Epithelial cell of esophagus (primary cell): Measurements from ENCODE around the gene C2orf92.

Source experiments
- DNase-seq: peaks from one replicate; pipeline ENCODE4 v3.0.0; 2010; ENCODE audit warnings: low read depth
- H3K4me3 ChIP-seq: 2 replicates; pipeline ENCODE4 v1.5.1; 2011; ENCODE audit warnings: mild to moderate bottlenecking, low read length, control low read depth
- CTCF ChIP-seq: IDR thresholded peaks from 2 replicates; pipeline ENCODE4 v1.5.1; 2011; ENCODE audit warnings: low read depth, mild to moderate bottlenecking, low read length, control low read depth, inconsistent platforms; ENCODE audit not compliant: insufficient read depth; ENCODE audit errors: missing control alignments

C2orf92 gene

DNA sequence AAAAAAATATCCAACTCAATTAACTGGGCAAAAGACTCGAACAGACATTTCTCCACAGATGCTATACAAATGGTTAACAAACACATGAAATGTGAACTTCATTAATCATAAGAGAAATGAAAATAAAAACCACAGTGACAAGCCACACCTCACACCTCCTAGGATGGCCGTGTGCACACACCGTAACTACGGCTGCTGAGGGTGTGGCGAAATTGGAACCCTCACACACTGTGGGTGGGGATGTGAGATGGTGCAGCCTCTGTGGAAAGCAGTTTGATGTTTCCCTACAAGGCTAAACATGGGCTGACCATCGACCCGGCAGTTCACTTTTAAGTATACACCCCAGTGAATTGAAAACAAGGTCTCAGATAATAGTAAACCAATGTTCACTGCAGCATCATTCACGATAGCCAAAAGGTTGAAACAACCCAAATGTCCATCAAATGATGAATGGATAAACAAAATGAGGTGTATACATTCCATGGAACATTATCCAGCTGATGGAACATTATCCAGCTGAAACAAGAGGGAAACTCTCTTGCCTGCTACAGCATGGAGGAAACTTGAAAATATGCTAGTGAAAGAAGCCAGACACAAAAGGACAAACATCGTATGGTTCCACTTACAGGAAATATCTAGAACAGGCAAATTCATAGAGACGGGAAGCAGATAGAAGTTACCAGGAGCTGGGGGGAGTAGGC, 76.1 kb downstream of the C2orf92 start:
- DNase-seq = no peak
- TF ChIP-seq CTCF = no peak
- no peak overlapping the region for H3K4me3 ChIP-seq

- DNase-seq = no peak
- TF ChIP-seq CTCF = no peak
- no peak overlapping the region for H3K4me3 ChIP-seq
Measured at GRCh38 chr2:97747285-97747684, 77.8 kb downstream of the C2orf92 start.

DNA sequence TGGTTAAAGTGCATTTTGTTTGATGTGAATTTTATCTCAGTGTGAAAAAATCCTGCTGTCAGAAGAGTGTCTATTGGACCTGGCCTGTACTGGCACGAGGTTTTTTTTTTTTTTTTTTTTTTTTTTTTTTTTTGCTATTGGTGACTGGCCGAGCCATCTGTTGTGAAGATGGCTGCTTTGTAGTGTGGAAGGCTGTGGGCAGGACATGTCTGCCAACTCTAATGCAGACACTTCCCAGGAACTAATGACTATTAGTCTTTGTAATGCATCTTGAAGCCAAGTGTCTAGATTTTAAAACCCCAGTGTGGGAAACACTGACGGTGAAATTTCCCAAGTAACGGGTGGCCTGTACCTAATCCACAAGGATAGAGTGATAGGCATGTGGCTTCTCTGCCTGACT, 78.2 kb downstream of the C2orf92 start:
- no peak for TF ChIP-seq CTCF
- H3K4me3 ChIP-seq = no peak overlapping the region
- DNase-seq = no peak

DNA sequence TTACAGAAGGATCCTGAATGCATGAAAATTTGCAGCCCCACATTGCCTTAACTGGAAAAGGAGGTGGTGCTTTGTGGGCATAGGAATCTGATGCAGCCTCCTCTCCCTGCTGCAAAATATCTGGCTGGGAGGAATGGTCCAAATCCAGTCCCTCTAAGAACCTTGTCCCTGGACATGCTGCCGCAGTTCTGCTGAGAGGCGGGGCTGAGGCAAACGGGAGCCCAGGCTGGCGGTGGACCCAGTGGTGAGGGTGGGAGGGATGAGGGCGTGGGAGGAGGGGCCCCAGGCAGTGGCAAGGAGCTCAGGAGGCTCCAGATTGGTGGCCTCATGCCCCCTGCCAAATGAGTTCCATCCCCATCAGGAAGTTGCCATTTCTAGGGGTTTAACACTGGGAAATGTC, 80.1 kb downstream of the C2orf92 start:
- no peak for TF ChIP-seq CTCF
- no peak for DNase-seq
- H3K4me3 ChIP-seq = no peak overlapping the region

DNA sequence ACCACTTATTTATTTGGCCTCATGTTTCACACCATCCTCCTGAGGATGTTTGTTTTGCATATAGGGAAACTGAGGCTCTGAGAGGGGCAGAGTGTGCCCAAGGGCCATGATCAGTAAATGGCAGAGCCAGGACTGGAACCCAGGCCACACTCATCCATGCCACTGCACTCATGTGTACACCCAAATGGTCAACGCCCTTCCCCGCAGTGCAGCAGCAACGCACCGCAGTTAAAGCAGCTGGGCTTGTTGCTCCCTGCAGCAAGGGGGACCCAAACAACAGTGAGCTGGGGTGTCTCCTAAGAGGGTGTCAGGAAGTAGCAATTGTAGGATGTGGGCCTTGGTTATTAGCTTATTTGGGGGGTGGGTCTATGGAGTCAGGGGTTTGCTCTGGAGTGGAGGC, 80.5 kb downstream of the C2orf92 start:
- no peak for TF ChIP-seq CTCF
- no peak for DNase-seq
- H3K4me3 ChIP-seq = no peak overlapping the region

GRCh38 chr2:97751752-97752151, 82.2 kb downstream of the C2orf92 start:
- TF ChIP-seq CTCF = no peak

More at GRCh38 chr2:97751752-97752151, 82.2 kb downstream of the C2orf92 start:
- DNase-seq = no peak
- no peak overlapping the region for H3K4me3 ChIP-seq
